NB4 (cell line): Measurements from ENCODE around the gene TLN1.

Experiments
- CTCF ChIP-seq: IDR thresholded peaks from one replicate; pipeline ENCODE4 v1.5.1; 2012; ENCODE audit warnings: low read depth, low read length
- POLR2A ChIP-seq: IDR thresholded peaks from 2 replicates; pipeline ENCODE4 v1.6.1; 2011; ENCODE audit warnings: mild to moderate bottlenecking; ENCODE audit not compliant: insufficient read length; ENCODE audit errors: extremely low read depth

DNA sequence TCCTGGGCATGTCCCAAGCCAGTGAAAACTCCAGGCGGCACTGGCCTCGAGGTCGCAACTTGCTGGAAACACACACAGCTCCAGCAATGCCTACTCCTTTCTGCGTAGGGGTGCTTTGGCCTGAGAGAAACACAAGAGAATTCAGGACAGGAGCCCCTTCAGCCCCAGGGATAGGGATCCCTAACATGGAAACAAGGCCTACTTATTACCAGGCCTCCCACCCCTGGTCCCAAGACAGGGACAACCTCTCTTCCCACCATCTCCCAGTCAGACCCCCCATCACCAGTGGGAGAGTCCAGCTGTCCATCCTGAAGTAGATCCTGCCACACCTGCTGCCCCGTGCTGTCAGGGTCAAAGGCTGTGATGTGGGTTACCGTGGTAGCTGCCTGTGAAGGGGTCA, 8.2 kb upstream of the TLN1 start:
- TF ChIP-seq CTCF: no peak
- TF ChIP-seq POLR2A: no peak
